DMS153 treated with DMSO at 0.1 percent for 48 hours (cell line): ENCODE results near the gene OR2Y1.
"Not testable (repeated sequence)": the region's sequence is repeated elsewhere in the genome, so short reads cannot be mapped to it uniquely, and the experiment has no call there.

Experiments
- DNase-seq: peaks from one replicate; lab custom pipeline; 2025; ENCODE audit not compliant: unreplicated experiment; lab: John Stamatoyannopoulos, UW

Gene OR2Y1

GRCh38 chr5:180739271-180739670 is 587 bp downstream of the OR2Y1 start:
- no peak for DNase-seq

- DNase-seq, result no peak
Observed at GRCh38 chr5:180736536-180736935, 3.3 kb downstream of the OR2Y1 start.

- DNase-seq, result no peak
Observed at GRCh38 chr5:180724944-180725343, 14.9 kb downstream of the OR2Y1 start.

GRCh38 chr5:180723936-180724335 is 15.9 kb downstream of the OR2Y1 start:
- no peak for DNase-seq

GRCh38 chr5:180720486-180720885 is 19.4 kb downstream of the OR2Y1 start:
- DNase-seq, result no peak

- no peak for DNase-seq
Observed at GRCh38 chr5:180719781-180720180, 20.1 kb downstream of the OR2Y1 start.

GRCh38 chr5:180718810-180719453 is 20.9 kb downstream of the OR2Y1 start:
- DNase-seq, result no peak

- DNase-seq, result no peak
Observed at GRCh38 chr5:180717989-180718388, 21.9 kb downstream of the OR2Y1 start.

GRCh38 chr5:180704362-180704761 is 35.5 kb downstream of the OR2Y1 start:
- no peak for DNase-seq

- no peak for DNase-seq
Observed at GRCh38 chr5:180703912-180704311, 35.9 kb downstream of the OR2Y1 start.

- not testable (repeated sequence) for DNase-seq
Observed at GRCh38 chr5:180703371-180703770, 36.5 kb downstream of the OR2Y1 start.

GRCh38 chr5:180700440-180700839 is 39.4 kb downstream of the OR2Y1 start:
- not testable (repeated sequence) for DNase-seq

- no peak for DNase-seq
Observed at GRCh38 chr5:180699042-180699441, 40.8 kb downstream of the OR2Y1 start.

- no peak for DNase-seq
Observed at GRCh38 chr5:180696116-180696515, 43.7 kb downstream of the OR2Y1 start.

- DNase-seq, result no peak
Observed at GRCh38 chr5:180692429-180692828, 47.4 kb downstream of the OR2Y1 start.

- DNase-seq, result no peak
Observed at GRCh38 chr5:180691046-180691445, 48.8 kb downstream of the OR2Y1 start.

GRCh38 chr5:180690562-180690961 is 49.3 kb downstream of the OR2Y1 start:
- DNase-seq, result no peak

GRCh38 chr5:180689775-180690174 is 50.1 kb downstream of the OR2Y1 start:
- no peak for DNase-seq
